Activated CD4-positive, alpha-beta T cell treated with anti-CD3 and anti-CD28 coated beads for 24 hours (primary cell): ENCODE data around the gene DPT.

Experiments
- DNase-seq, 2 donors: peaks; one replicate each; pipeline ENCODE4 v3.0.0-alpha.2; 2020; ENCODE audit warnings: low read depth in 2 of 2

DPT gene

DNA sequence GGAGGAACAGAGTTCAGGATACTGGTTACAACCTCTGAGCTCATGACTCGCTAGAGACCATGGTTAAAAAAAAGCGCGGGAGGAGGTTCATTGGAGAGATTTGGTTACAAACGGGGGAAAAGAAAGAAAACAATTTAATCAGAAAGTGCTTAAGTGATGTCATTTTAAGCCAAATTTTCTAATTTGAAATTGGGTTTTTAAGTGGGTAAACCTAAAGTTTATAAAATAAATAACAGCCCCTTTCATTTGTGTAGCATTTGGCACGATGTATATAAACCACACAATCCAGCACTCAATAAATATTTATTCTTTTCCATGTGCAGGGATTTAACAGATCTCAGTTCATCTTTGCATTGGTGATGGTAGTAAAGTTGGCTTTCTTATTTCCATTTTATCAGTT is 7.0 kb upstream of the DPT start:
- no peak for DNase-seq

DNA sequence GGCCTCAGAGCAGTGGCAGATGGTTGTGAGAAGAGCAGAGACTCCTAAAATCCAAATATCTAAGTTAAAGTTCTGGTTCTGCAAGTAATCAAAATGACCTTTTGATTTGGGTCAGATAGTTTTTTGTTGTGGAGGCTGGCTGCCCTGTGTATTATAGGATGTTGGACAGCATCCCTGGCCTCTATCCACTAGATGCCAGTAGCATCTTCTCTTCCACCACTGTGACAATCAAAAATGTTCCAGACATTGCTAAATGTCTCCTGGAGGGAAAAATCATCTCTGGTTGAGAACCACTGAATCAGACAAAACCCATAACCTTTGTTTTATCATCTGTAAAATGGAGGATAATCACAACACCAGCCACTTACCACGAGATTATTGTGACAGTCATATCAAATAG is 5.9 kb upstream of the DPT start:
- no peak for DNase-seq

DNA sequence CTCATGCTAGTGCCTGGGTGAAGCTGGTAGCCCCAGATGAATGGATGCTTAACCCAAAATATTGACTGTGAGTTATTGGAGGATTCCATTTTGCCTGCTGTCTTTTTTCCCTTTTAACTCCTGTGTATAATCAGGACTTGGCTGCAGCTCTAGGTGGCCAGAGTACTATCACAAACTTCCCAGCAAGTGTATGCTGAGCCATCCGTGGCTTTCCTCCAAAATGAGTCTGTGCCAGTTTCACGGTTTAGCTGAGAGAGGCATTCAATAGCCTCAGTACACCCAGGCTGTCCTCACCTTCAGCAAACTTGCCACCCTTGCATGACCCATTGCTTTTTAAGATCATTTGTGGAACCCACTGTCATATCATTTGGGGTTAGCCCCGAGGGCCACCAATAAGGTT is 5.3 kb upstream of the DPT start:
- no peak for DNase-seq

DNA sequence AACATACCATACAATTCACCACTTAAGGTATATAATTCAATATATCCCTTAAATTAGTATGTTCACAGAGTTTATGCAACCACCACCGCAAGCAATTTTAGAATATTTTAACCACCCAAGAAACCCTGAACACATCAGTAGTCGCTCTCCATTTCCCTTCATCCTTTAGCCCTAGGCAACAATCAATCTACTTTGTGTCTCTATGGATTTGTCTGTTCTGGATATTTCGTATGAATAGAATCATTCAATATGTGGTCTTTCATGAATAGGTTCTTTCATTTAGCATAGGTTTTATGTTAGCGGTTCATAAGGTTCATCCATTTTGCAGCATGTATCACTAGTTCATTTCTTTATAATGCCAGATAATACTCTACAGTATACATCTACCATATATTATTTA is 4.2 kb upstream of the DPT start:
- DNase-seq = no peak

DNA sequence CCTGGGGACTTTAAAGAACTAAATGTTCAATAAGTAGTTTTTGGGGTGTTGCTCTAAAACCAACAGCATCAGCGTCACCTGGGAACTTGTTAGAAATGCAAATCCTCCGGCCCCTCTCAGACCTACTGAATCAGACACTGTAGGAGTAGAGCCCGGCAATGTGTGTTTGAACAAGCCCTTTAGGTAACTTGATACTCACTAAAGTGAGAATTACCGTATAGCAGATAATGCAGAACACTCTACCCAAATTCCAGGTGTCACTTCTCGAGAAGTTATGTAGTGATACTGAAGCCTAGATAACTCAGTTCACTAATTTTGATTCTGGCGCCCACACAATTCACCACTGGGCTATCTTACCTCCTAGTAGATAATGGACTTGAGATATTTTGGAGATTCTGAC is 3.7 kb upstream of the DPT start:
- DNase-seq = no peak

DNA sequence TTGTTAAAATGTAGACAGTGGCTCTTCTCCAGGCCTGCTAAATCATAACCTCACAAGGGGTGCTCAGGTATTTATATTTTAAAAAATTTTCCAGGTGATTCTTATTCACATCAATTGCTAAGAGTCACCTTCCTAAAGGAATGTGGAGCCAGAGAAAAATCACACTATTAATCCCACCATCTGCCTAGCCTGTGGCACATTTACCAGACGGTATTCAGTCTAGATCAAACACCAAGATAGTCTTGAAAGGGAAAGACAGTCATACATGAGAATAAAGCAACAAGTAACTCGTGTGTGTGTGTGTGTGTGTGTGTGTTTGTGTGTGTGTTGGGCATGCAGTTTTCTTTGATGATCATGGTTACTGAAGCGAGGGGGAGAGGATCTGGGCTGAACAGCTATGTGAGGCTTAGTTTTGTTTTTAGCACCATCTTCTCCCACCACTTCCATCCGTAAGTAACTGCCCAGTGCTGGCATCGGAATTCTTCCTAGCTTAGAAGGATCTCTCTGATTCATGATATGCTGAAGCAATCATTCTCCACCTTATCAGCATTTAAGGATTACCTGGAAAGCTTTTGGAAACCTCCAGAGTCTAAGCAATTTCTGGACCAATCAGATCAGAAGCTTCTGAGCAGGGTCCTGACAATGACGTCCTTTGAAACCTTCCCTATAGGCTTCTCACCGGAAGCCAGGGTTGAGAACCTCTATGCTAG is 2.4 kb upstream of the DPT start:
- DNase-seq = no peak

DNA sequence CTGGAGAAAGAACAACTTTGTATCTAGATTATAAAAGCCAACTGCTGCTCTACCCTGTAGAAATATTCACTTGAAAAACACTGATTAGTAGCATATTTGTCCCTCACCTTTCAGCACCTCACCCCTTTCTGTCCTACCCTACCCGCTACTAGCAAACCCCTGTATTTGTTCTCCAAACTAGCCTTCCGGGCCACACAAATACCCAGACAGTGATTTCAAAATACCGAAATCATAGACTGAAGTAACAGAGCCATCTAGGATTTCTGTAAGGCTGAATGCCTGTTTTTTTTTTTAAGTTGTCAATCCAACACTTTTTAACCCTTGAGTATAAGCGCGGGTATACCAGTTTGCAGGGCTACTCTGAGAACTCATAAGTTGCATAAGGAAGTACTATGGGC is 398 bp upstream of the DPT start:
- no peak for DNase-seq

DNA sequence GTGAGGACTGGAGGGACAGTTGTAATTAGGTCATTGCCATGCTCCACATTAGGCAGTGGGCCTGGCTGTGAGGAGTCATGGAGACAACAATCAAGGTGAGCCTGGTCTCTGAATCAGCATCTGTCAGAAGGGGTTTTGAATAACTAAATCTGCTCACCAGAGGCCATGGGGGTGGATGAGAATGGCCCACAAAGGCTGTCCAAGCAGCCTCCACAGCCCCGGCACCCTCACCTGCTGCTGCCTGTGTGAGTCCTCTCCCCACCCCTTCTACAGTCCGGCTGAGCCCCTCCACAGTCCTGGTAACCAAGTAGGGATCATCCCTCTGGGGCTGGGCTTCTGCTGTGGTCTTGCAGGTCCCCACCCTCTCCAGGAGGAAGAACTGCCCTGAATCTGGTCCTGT is 2.3 kb downstream of the DPT start:
- no peak for DNase-seq

DNA sequence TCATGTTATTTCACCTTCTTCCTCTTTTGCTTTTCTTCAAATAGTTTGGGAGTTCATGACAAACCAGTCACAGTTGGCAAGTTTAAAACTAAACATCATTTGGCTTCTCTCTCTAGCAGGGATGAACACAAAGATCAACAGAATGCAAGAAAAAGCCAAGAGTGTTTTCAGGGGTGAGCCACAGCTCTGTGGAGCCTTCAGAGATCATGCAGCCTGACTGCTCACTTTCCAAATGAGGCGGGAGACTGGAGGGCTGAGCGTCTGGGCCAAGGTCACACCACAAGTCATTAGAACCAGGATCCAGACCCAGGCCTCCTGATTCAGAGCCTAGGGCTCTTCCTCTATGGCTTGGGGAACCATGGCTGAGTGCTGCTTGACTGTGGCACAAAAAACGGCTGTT is 2.7 kb downstream of the DPT start:
- no peak for DNase-seq

DNA sequence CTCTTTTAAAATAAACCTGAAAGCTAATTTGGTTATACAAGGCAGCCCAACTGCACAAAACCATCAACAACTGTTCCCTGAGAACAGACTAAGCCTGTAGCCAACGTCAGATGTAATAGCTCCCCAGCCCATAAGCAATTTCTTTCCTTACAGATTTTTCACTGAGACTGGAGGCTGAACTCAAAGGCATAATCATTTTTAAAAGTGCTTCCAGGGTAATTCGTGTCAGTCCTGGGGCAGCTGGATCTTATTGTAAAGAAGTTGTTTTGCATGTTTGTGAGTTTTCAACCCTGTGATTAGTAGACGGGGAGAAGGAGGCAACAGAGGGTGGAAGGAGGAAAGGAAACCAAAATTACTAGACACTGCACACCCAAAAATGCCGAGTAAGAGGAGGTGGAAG is 3.2 kb downstream of the DPT start:
- no peak for DNase-seq

DNA sequence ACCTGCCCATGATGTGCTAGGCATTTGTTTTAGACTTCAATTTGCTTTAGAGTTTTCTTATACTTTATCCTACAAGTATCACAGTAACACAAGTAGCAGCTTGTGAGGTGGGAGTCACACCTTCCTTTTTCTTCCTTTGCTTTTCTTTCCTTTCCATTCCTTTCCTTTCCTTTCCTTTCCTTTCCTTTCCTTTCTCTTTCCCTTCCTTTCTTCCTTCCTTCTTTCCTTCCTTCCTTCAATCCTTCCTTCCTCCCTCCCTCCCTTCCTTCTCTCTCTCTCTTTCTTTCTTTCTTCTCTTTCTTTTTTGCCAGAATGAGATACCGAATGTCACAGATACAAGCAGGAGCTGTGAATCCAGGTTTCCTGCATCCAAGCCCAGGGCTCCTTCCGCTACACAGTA is 3.9 kb downstream of the DPT start:
- DNase-seq = no peak

DNA sequence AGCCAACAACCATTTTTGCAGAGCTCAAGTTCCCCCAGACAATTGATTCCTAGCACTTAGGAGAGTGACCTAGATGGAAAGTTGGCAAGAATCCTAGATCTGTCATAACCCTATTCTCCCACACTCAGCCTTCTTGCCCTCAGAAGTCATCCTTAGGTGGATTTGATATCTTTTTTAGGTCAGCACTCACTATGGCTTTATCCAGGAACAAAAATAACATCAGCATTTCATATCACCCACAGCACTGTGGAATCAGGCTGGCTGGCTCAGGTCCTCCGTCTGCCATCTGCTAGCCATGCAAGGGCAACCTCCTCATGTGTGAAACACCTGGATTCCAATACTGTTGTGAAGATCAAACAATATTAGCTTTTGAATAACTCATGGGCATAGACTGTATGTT is 6.0 kb downstream of the DPT start:
- DNase-seq = no peak

DNA sequence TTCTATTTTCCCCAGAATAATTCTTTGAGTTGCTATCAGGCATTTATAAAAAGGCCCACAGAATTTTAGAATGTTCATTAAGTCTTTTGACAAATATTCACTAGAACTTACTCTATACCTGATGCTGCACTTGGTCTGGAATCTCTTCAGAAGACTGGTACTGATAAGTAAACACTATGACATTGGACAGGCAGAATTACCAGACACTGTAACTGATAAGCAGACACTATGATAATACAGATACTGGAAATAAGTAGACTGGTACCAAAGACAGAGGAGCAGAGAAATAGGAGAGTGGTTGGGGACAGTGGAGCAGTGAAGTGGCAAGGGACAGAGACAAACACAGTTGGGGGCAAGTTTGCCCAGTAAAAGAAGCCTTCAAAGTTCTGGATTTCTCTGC is 8.2 kb downstream of the DPT start:
- DNase-seq = no peak

DNA sequence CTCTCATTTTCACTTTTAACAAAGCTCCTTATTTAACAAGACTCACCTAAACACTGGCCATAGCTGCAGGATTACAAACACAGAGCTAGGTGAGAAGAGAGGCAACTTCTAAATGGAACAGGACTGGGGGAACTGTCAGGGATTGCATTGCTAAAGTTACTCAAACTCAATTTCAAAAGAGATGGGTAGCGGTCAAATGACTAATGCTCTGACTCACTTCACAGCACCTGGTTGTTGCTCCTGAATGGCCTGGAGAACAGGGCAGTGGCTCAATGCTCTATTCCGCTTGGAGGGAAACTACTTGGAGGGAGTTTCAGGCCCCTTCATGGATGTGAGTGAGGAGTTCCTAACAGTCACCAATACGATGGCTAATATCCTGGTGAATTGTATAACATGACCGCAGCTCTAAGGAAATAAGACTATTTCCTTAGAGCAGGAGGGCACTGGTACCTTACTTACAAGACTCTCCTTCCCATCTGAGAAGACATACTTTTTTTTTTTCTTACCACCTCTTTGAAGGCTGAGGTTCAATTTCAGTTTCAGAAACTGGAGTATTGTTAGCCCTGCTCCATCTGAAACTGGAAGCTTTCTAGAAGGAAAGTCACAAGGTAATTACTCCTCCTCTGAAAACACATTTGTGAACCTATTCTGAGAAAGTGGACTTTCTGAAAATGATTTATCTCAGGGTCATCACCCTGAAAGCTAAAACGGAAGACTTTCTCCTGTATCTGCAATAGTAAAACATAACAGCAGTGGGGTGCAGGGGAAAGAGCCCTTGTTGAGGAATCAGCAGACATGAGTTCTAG is 9.5 kb downstream of the DPT start:
- DNase-seq = no peak

DNA sequence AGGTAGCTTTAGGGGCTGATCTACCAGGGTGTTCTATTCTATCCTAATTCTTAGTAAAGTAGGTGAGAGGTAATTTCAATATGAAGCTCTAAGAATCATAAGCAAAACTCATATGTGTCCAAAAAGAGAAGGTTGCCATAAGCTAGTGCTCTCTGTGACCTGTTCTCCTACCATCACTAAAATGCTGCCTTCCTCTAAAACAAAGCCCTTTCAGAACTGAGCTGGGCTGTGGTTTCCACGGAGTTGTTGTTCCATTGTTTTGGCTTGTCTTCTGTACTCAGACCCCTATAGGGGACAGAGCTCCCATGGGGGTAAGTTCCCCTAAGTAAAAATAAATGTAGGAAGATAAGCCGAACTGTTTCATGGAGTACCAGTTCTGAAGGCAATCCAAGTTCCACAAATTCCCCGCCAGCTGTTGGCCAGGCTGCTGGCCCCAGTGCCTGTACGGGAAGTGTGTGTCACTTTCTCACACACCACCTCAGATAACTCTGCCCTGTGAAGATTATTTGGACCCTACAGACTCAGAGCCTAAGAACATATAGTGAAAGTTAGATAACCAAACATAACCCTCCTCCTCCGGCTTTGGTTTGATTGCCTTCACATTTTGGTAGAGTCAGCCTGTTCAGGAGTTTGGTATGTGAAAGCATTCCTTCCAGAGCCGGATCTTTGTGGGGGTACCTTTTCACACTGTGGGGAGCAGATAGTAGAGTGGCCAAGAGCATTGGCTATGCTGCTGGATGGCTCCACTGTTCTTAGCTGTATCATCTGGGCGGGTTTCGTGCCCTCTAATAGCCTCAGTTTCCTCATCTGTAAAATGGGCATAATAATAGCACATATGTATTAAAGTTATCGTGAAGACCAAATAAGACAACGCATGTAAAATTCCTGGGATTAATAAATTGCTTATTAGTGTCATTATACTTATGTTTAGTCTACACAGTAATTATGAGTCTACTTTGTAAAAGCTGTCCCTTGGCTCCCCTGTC is 10.8 kb downstream of the DPT start:
- no peak for DNase-seq

DNA sequence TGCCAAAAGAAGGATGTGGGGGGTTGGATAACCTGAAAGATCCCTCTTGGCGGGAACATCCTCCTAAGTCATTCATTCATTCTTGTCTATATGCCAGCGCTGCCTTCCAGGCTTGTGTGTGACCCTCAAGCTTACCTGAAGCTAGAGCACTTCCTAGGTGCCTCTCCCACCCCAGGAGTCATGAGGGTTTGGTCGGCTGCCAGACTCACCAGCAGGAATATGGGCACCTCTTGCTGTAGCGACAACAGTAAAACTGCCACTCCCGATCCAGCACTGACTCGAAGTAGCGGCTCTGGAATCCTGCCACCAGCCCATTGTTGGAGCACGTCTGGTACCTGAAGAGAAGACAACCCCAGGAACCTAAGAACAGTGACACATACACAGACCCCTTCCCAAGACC is 15.0 kb downstream of the DPT start:
- DNase-seq = no peak

DNA sequence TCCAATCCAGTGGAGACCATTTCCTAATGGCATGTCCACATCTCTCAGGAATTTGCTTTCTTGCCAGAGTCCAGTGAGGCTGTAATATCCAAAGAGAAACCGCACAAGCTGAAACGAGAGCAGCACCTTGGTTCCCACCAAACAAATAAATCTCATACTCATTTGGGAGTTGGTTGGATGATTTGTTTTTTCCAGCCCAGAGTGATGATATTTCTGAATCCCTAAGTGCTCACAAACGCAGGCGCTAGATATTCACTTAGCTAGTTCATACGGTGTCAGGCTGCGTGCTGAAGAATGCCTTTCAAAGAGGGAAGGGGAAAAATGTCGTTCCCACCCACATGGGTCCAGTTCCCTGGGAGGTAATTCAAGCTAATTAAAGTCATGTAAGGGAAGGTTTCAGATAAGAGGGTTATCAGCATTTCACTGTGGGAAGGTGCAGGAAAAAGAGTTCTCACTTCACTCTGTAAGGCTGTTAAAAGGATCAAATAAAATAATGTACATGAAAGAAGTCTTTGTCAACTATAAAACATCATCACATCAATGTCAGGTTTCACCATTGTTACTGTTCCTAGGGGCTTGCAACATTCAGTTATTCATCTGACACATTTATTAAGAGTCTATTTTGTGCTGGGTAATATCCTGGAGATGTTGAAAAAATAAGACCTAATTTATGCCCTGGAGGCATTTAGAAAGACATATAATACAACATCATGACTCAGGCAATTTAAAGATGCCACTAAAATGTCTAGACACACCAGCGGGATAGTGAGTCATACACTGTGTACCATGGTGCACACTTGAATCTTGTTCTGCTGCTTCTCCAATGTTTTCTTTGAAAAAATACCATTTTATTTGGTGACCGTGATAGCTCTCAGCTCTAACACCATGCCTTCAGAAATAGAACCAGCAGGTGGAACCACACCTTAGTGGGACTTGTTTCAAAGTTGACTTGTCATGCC is 19.3 kb downstream of the DPT start:
- DNase-seq = no peak

DNA sequence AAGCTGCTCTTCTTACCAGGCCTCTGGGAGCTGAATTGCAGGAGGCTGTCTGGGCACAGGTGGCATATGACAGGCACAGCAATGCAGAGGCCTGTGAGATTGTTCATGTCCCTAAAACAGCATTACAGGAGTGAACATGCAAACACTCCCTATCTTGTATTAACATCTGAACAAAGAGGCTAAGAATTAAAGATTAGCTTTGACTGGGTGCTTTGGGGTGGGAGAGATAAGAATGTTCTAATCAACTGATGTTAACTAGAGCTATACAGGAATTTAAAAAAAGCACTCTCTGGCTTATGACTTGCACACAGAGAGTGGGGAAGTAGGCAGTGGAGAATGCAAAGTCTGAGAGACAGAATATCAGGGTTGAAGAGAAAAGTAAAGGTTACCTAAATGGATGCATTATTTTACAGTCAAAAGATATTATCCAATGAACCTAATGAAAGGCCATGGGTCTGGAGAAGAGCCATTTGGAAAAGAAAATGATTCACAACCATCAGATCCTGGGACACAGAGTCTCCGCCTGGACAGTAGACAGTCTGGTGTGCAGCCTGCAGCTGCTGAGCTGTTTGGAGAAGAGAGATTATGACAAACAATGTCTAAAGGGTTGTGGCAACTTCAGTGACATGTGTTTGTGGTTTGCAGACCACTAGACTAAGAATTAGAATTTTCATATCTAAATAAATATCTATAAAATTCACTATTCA is 20.2 kb downstream of the DPT start:
- no peak for DNase-seq

DNA sequence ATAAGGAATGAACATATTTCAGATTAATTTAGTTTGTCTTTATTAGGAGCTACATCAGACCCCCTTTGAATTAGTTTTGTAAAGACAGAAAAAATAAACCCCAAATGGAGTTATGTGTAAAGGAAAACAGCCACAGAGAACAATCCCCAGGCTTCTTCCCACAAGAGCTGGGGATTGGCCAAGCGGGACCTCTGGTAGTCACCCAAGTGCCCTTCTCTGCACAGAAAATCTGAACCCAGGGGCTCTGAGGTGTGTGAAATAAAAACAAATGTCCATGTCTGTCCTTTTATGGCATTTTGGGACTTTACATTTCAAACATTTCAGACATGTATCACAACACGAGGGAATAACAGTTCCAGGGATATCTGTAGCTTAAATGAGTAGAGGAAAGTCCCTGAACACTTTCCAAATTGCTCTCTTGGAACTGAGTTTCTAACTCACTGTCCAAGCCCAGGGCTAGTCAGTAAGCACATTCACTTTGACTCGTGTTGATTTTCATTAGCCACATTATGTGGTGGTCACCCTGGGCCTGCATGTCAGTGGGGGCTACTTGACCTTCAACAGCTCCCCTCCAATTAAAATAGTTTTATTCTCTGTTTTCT is 22.5 kb downstream of the DPT start:
- no peak for DNase-seq

DNA sequence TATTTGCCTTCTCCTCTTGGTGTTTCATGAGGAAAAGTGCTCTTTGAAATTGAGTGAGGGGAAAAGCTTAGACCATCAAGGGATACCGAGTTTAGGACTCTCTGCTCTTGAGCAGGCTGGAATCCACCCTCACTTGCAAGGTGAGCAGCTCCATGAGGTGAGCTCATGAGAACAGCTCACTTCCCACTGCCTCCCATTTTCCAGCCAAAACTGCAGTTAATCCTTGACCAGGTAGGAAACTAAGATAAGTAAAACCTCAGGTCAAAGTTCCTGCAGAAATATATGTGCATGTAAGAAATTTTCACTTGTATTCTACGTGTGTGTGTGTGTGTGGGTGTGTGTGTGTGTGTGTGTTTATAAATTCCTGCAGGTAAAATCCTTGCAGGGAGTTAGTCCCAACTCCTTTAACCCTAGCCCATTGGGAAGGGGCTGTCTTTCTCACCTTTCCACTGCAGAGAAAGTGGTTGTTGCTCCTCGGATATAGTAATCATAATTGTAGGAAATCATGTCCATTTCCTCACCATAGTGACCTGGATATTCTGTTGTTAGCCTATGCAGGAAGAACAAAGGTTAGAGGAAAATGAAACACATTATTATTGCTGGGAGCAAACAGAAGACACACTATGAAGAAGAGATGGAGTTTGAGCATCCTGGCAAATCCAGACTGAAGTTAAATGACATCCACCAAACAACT is 28.3 kb downstream of the DPT start:
- no peak for DNase-seq
